ENCODE data around the gene TROAP.
A peak's percentile ranks its signal among the peaks of the same experiment; 100 is the strongest.
"Not testable (repeated sequence)": the region's sequence is repeated elsewhere in the genome, so short reads cannot be mapped to it uniquely, and the experiment has no call there.

TROAP gene

GRCh38 chr12:49366652-49367380, 43.8 kb downstream of the TROAP start:
- peak; percentile 95 for DNase-seq (ENCODE audit: low read depth)

GRCh38 chr12:49367381-49368239, 44.6 kb downstream of the TROAP start, which contains the start of gene SPATS2:
TSS of gene SPATS2 (plus strand) at chr12:49367462. CDS start at chr12:49461013, 93,551 bp downstream.
- peak; percentile 35 for DNase-seq (ENCODE audit: low read depth)

DNA sequence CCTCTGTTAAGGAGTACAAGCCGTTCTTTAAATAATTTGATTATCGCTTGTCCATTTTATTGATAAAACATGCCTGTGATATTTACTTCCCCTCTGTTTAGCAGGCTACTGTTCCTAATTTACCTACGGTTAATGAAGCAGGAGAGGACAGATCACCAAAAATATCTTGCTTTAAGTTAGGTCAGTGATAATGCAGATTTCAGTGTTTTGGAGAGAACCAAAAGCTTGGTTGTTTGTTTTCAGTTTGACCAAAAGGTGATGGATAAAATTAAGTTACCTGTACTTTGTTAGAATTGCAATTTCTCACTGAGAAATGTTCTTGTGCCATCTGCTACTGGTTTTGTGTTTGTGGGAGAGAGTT, 45.2 kb downstream of the TROAP start:
- DNase-seq (ENCODE audit: low read depth), result no peak

DNA sequence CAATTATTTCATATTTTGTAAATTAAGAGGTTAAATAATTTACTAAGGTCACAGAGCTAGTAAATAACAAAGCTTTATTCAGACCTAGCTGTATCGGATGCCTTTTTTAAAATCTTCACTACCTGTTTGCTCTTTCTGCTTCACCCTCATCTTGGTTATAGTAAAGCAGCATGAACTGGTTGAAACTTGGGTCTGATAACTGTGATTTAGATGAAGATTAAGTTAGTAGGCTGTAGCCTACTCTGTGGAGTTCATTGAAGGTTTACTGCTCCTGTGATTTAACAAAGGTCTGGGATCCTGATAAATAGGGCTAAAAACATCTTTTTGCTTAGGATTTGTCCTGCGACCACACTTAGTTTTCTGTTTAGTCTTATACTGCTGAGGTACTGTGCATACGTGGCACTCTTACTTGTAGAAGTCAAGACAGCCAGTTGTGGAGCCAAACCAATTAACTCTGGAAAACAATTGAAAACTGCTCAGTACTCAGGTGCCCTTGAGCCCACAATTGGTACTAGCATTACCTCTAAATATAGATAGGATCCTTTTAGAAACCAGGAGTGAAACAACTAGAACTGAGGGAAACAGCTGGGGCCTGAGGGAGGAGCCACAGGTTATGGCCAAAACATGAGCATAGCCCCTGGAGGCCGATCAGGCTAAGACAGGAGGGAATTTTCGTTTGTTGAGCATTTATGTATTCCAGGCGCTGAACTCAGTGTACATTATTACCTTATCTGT, 46.5 kb downstream of the TROAP start:
- peak; percentile 64 for DNase-seq (ENCODE audit: low read depth)

- DNase-seq (ENCODE audit: low read depth), result no peak
Observed at GRCh38 chr12:49370539-49370938, 47.5 kb downstream of the TROAP start.

GRCh38 chr12:49375406-49375805, 52.4 kb downstream of the TROAP start:
- no peak for DNase-seq (ENCODE audit: low read depth)

GRCh38 chr12:49377386-49377785, 54.3 kb downstream of the TROAP start:
- DNase-seq (ENCODE audit: low read depth), result no peak

GRCh38 chr12:49380184-49380583, 57.1 kb downstream of the TROAP start:
- not testable (repeated sequence) for DNase-seq (ENCODE audit: low read depth)
